ENCODE measurements around the gene DDX19B. TPM values are rescaled to one million over a fixed set of nuclear protein-coding genes. Genes with fewer than 3 reads are reported as not detected.
"Not testable (repeated sequence)": the region's sequence is repeated elsewhere in the genome, so short reads cannot be mapped to it uniquely, and the experiment has no call there.

The DDX19B gene
- total and polyA plus RNA-seq, 8 donors: 9.8 to 34.3 (median 23.1) TPM

DNA sequence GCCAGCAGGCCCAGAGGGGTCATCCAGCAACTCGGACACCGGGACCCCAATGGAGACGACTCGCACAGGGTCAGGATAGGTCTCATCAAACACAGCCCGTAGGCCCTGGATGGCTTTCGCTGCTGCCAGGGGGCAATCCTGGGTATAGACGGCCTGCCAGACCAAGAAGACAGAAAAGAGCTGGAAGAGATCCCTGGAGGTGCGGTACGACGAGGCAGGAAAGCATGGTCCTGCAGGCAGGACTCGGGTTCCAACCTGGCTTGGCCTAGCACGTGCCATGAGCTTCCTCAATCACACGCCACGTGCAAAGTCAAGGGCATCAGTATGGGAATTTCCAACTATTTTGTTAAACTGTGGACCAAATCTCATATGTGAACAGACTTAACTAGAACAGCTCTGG is 40.9 kb upstream of the DDX19B start:
- Histone ChIP-seq H3K9me3 (no peaks in the 10 kb centered on the region), H3K4me1 (no peaks in the 10 kb centered on the region), H3K4me3 (no peak overlapping the region), H3K27me3 (no peaks in the 10 kb centered on the region), H3K27ac (no peak overlapping the region), H3K36me3 (peaks cover 86 to 100% (median 100%) of the 10 kb centered on the region in 4 donors)
- no peak for TF ChIP-seq POLR2A (IDR thresholded peaks at IDR 0.05)
- no peak for TF ChIP-seq POLR2AphosphoS5 (IDR thresholded peaks at IDR 0.05)
- no peak for TF ChIP-seq EP300 (IDR thresholded peaks at IDR 0.05)
- 85 to 96% (median 94%) methylated on average over 11 to 14 of the region's 14 CpGs for WGBS, 5 donors
- intact Hi-C loops (cut with DNase I; ENCODE audit: low total_unique reads): loop anchor here (10.0 kb wide), 1 partner anchor 103 kb away; no protein-coding TSS in a partner anchor
- DNase-seq: no peak

DNA sequence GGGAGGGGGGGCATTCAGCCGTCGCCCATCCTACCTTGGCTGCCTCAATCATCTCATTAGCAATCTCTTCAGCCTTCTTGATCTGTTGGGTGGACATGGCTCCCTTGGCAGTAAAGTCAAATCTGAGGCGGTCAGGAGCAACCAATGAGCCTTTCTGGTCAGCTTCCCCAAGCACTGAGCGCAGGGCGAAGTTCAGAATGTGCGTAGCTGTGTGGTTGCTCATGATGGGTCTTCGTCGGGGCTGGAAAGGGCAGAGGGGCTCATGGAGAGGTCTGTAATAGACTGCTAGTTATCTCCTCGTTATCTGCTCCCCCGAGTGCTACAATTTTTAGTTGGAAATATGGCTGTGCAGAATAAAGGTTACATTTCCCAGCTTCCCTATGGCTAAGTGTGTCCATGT is 40.0 kb upstream of the DDX19B start:
- Histone ChIP-seq H3K36me3 (peaks cover 88 to 100% (median 100%) of the 10 kb centered on the region in 4 donors), H3K4me3 (no peak overlapping the region), H3K9me3 (no peaks in the 10 kb centered on the region), H3K27ac (no peak overlapping the region), H3K27me3 (no peaks in the 10 kb centered on the region), H3K4me1 (no peaks in the 10 kb centered on the region)
- TF ChIP-seq POLR2AphosphoS5 (IDR thresholded peaks at IDR 0.05) (no peak), EP300 (IDR thresholded peaks at IDR 0.05) (no peak), CTCF (IDR thresholded peaks at IDR 0.05) (no peak)
- intact Hi-C loops (cut with DNase I; ENCODE audit: low total_unique reads): loop anchor here (10.0 kb wide), 1 partner anchor 104 kb away; no protein-coding TSS in a partner anchor
- WGBS, 5 donors: 94 to 97% (median 96%) methylated on average over 10 of the region's 10 CpGs
- DNase-seq: no peak

- not testable (repeated sequence) for H3K27me3 ChIP-seq, H3K27ac ChIP-seq, DNase-seq, H3K9me3 ChIP-seq, H3K4me1 ChIP-seq, H3K4me3 ChIP-seq
- H3K36me3 ChIP-seq: peaks cover 88 to 100% (median 100%) of the 10 kb centered on the region in 4 donors
- 86 to 92% (median 91%) methylated on average over 4 to 6 of the region's 6 CpGs for WGBS, 5 donors
- intact Hi-C loops (cut with DNase I; ENCODE audit: low total_unique reads): loop anchor here (10.0 kb wide), 1 partner anchor 105 kb away; no protein-coding TSS in a partner anchor
Measured at GRCh38 chr16:70259903-70260302, 39.1 kb upstream of the DDX19B start.

- 44 to 50% (median 47%) methylated on average over 6 of the region's 6 CpGs for WGBS, 5 donors
- peaks cover 87 to 100% (median 100%) of the 10 kb centered on the region in 4 donors for H3K36me3 ChIP-seq
- H3K27me3 ChIP-seq: no peaks in the 10 kb centered on the region
- no peak overlapping the region for H3K27ac ChIP-seq
- H3K4me3 ChIP-seq: no peak overlapping the region
- no peaks in the 10 kb centered on the region for H3K9me3 ChIP-seq
- intact Hi-C loops (cut with DNase I; ENCODE audit: low total_unique reads): no loop called here
- no peak for TF ChIP-seq POLR2AphosphoS5 (IDR thresholded peaks at IDR 0.05)
- TF ChIP-seq CTCF (IDR thresholded peaks at IDR 0.05): peak in 5 of 7 experiments; percentile 17 to 58 (median 50)
- TF ChIP-seq EP300 (IDR thresholded peaks at IDR 0.05): no peak
- no peaks in the 10 kb centered on the region for H3K4me1 ChIP-seq
- DNase-seq: peak; percentile 35 to 66
Measured at GRCh38 chr16:70267516-70267915, 31.5 kb upstream of the DDX19B start.

DNA sequence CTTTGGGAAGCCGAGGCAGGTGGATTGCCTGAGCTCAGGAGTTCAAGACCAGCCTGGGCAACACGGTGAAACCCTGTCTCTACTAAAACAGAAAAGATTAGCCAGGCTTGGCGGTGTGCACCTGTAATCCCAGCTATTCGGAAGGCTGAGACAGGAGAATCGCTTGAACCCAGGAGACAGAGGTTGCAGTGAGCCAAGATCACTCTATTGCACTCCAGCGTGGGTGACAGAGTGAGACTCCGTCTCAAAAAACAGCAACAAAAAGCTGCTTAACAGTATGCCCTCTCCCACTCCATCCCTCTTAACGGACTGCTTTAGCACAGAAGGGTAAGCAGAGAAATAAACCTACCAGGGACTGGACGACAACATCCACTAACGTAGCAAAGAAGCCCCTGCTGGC is 31.1 kb upstream of the DDX19B start:
- intact Hi-C loops (cut with DNase I; ENCODE audit: low total_unique reads); H3K4me3 ChIP-seq; H3K27me3 ChIP-seq; DNase-seq; H3K4me1 ChIP-seq; H3K9me3 ChIP-seq; H3K27ac ChIP-seq: not testable (repeated sequence)
- peaks cover 85 to 100% (median 100%) of the 10 kb centered on the region in 4 donors for H3K36me3 ChIP-seq
- 91 to 96% (median 92%) methylated on average over 10 of the region's 10 CpGs for WGBS, 5 donors

- 85 to 95% (median 90%) methylated on average over 7 to 12 of the region's 12 CpGs for WGBS, 5 donors
- intact Hi-C loops (cut with DNase I; ENCODE audit: low total_unique reads): no loop called here
- H3K36me3 ChIP-seq: peaks cover 78 to 100% (median 99%) of the 10 kb centered on the region in 4 donors
Measured at GRCh38 chr16:70269471-70269870, 29.5 kb upstream of the DDX19B start.

More at GRCh38 chr16:70269471-70269870, 29.5 kb upstream of the DDX19B start:
- Histone ChIP-seq H3K4me3 (no peak overlapping the region), H3K27ac (no peak overlapping the region), H3K27me3 (no peaks in the 10 kb centered on the region), H3K9me3 (no peaks in the 10 kb centered on the region), H3K4me1 (no peaks in the 10 kb centered on the region)
- DNase-seq: no peak
- no peak for TF ChIP-seq EP300 (IDR thresholded peaks at IDR 0.05)
- TF ChIP-seq POLR2A (IDR thresholded peaks at IDR 0.05): no peak
- TF ChIP-seq CTCF (IDR thresholded peaks at IDR 0.05): no peak
- no peak for TF ChIP-seq POLR2AphosphoS5 (IDR thresholded peaks at IDR 0.05)

Data from stomach (tissue), 9 donors.